Cardiac fibroblast (primary cell): ENCODE results near the gene LRMDA.

Experiments
- DNase-seq, 2 donors: peaks; one replicate each; pipeline versions ENCODE4 v3.0.0 to v3.0.0-alpha.2; 2010; ENCODE audit warnings: low read depth in 2 of 2
- H3K4me3 ChIP-seq, 2 donors: replicated peaks in 1 of 2; 1 replicate in 1 of 2; 2 replicates in 1 of 2; pipeline ENCODE4 v1.5.1; 2011; ENCODE audit warnings: low read depth in 2 of 2, low read length in 2 of 2, mild to moderate bottlenecking in 2 of 2, moderate library complexity in 1 of 2
- CTCF ChIP-seq: IDR thresholded peaks from one replicate; pipeline ENCODE4 v1.5.1; 2011; ENCODE audit warnings: low read depth, mild to moderate bottlenecking, low read length, inconsistent platforms

LRMDA gene

GRCh38 chr10:76430061-76430645, 998.7 kb downstream of the LRMDA start:
- TF ChIP-seq CTCF: no peak
- H3K4me3 ChIP-seq: no peak overlapping the region
- no peak for DNase-seq

GRCh38 chr10:76432016-76433012, 1000.9 kb downstream of the LRMDA start:
- TF ChIP-seq CTCF: no peak
- DNase-seq: peak; percentile 81 to 92
- H3K4me3 ChIP-seq: no peak overlapping the region

- DNase-seq: peak in 1 of 2 donors; percentile 10
- no peak for TF ChIP-seq CTCF
- H3K4me3 ChIP-seq: no peak overlapping the region
Observed at GRCh38 chr10:76433161-76434005, 1002.0 kb downstream of the LRMDA start.

DNA sequence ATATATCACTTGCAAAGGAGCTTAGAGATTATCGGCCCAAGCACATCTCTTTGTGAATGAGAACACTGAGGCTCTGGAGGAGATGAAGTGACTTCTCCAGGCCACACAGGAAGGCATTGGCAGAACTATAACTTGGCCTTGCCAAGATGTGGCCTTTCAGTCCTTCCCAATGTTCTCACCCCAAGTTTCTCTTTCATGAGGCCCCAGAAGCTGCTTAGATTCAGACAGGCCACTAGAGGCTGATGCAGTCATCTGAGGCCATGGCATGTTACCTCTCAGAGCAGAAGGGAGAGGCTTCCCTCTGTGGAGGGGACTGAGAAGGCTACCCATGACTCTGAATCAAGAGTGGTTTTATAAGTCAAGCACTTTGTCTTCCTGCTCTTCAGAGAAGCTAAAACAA, 1003.7 kb downstream of the LRMDA start:
- no peak overlapping the region for H3K4me3 ChIP-seq
- peak; percentile 12 for TF ChIP-seq CTCF
- no peak for DNase-seq

DNA sequence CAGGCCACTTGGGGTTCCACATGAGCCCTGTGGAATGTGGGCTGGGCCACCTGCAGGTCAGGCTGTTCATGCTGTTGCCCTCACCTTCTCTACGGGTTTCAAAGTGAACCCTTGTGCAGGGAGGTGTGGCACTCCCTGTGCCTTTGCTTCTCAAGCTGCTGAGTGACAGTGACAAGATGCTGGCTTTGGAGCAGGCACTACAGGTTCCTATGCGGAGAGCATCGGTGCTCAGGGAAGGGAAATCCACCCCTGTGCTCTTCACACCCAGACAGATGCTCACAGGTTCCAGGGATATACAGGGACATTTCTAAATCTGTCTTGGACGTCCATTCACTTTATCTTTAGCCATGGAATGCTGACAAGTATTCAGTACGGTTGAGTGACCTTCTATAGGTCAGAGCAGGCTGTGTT, 1005.0 kb downstream of the LRMDA start:
- no peak overlapping the region for H3K4me3 ChIP-seq
- no peak for TF ChIP-seq CTCF
- DNase-seq: no peak

DNA sequence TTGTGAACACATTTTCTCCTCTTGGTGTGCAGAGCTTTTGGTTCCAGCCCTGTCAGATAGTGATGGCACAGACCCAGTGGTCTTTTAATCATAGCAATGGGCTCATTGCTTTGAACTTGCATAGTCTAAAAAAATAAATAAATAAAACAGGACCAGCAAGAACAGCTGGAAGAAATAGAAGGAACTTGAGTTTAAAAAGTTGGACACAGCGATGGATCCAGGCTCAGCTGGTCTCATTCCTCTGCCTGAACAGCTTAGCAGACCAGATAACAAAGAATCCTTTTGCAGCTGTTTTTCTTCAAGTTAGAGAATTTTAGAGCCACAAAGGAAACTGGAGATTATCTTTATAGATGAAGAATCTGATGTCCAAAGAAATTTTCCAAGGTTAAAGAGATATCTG, 1005.6 kb downstream of the LRMDA start:
- TF ChIP-seq CTCF: no peak
- peak in 1 of 2 donors; percentile 22 for DNase-seq
- H3K4me3 ChIP-seq: no peak overlapping the region
